Stomach (tissue), 4 donors: ENCODE results near the gene EMX2.
"Not testable (repeated sequence)": the region's sequence is repeated elsewhere in the genome, so short reads cannot be mapped to it uniquely, and the experiment has no call there.

ENCODE experiments used
- CTCF ChIP-seq, 7 experiments: fragments of 450-650 bp in 4 of 7; fragments of 200-600 bp in 3 of 7; sonication (generic) in 3 of 7; IDR thresholded peaks; one replicate each; pipeline ENCODE4 v1.5.1; 2016 to 2019; ENCODE audit warnings: antibody characterized with exemption in 7 of 7, control low read depth in 2 of 7, mild to moderate bottlenecking in 1 of 7
- EP300 ChIP-seq: sonication (generic); formaldehyde crosslinking; IDR thresholded peaks from one replicate; pipeline ENCODE4 v1.6.1; 2017; ENCODE audit warnings: antibody characterized with exemption
- POLR2A ChIP-seq, 4 donors: fragments of 450-650 bp; IDR thresholded peaks; one replicate each; pipeline ENCODE4 v1.6.1; 2016; ENCODE audit warnings: antibody characterized with exemption in 4 of 4, control low read depth in 2 of 4, mild to moderate bottlenecking in 1 of 4, moderate library complexity in 1 of 4

- TF ChIP-seq POLR2A (IDR thresholded peaks at IDR 0.05); CTCF (IDR thresholded peaks at IDR 0.05); EP300: not testable (repeated sequence)
Observed at GRCh38 chr10:117584831-117585230, 42.3 kb downstream of the EMX2 start.
